ENCODE data around the gene NFYC.
A peak's percentile ranks its signal among the peaks of the same experiment; 100 is the strongest.

NFYC gene

DNA sequence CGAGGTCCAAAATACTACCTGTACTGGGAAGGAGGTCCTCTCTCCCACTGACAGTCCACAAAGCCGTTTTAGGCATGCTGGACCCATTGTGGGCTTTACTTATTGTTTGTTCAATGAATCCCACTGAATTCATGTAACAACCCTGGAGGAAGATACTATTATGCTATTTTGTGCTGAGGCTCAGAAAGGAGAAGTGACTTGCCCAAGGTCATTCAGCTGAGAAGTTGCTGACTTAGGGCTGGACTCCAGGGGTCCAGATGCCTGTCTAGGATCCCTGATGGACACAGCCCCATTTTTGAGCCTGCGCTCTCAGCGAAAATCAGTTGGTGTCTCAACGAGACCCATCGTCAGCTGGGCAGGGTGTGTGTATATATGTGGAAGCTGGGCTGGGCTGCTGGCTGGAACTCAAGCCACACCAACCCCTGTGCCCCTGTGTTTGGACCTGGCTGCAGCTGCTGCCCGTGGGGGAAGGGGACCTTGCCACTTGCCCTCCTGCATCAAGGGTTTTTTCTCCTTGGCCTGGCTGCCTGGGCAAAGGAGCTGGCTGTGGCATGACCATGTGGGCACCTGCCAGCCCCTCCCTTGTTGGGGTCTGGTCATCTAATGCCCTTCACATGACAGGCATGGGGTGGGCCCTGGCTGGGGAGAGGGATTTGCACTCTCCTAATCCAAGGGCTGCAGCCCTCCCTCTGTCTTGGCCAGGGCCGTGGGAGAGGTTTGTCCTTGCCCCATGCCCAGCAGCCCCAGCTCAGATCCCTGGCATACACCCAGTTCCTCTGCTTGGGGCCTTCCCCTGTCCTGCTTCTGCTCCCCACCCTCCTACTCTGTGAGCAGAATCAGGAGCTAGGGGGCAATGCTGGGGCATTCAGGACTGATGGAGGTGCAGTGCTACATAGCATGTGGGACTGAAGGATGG, 107.1 kb downstream of the NFYC start:
- DNase-seq, result no peak

DNA sequence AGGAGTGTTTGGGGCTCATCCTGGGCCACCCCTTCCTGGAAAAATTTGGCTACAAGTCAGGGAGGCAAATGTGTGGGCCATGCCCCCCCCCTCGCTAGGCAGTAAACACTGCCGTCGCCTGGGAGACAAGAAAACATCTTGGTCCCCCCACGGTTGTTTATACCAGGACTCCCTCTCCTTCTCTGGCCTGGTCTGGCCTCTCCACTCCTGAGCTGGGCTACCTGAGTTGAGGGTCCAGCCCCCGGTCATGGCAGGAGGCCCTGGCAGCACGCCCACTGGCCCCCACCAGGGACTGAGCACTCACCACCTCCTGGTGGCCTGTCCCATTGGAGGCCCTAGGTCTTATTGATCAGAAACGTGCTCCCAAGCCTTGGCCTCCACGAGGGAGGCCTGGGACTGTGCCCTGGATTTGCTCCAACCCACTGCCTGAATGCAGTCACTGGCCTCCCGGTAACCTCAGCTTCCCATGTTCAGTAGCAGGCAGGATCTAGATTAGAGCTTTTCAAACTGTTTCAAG, 107.9 kb downstream of the NFYC start:
- no peak for DNase-seq

DNA sequence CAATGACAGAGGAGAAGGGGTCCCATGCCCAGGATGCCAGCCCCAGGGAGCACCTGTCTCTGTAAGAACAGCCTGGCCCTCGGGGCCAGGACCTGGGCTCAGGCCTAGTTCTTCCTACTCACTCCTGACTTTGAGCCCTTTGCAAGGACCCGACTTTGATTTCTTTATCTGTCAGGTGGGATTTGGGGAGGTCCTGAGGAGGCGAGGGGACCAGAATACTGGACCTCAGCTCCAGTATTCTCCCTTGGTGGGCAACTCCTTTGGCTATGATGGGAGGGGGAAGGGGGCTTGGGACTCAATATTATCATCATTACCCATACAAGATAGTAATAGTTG, 110.2 kb downstream of the NFYC start:
- no peak for DNase-seq

DNA sequence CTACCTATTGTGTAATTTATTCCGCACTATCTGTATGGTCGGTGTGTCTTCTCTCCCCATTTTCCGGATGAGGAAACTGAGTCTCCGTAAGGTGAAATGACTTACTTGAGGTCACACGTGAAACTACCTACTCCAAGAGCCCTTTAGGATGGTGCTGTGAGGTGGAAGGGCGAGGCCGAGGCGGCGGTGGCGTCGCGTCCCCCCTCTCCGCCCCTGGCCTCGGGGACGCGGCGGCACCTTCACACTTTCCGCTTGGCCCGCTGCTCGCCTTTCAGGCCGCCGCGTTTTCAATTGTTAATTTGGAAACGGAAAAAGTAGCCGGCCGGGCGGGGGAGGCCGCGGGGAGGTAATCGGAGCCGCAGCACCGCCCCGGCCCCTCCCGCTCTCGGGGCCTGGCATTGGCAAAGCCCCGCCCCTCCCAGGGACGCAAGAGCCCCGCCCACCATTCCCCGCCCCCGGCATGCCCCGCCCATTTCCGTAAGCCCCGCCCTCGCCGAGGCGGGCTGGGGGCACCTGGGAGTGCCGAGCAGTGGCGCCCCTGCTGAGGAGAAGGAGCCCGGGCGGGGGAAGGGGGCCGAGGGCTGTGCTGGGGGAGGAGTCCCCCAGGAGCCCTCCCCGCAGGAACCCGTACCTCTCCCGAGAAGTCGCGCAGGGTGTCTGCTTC, 110.7 kb downstream of the NFYC start:
- DNase-seq, result peak; percentile 87

DNA sequence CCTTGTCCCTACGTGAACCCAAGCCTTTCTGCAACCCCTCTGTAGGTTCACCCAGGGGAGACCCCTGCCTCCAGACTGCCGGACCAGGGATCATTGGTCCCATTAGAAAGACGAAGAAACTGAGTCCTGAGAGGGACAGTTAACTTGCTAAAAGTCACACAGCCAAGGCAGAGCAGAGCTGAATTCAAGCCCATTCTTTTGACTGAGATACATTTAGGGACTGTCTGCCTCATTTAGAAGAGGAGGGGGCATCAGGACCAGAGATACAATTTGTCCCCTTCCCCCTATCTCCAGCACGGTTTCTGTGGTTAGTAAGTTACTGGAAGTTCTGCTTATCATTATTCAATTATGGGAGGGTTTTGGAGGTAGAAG, 111.2 kb downstream of the NFYC start:
- no peak for DNase-seq

DNA sequence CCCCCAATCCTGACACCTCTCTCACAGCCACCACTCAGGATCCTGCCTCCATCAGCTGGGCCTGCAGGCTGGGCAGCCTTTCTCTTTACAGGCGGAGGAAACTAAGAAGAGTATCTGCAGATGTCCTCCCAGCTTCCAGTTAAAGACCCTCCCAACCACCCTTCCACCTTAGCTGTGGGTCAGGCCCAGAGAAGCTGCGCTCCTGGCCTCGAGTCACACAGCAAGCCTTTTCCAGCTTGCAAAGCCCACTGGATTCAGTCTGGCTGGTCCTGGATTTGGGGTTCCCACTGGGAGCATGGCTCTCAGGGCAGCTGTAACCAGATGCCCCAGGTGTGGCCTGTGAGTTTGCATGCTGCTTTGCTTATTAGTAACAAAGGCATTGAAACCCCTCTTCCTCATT, 111.9 kb downstream of the NFYC start:
- DNase-seq, result no peak

DNA sequence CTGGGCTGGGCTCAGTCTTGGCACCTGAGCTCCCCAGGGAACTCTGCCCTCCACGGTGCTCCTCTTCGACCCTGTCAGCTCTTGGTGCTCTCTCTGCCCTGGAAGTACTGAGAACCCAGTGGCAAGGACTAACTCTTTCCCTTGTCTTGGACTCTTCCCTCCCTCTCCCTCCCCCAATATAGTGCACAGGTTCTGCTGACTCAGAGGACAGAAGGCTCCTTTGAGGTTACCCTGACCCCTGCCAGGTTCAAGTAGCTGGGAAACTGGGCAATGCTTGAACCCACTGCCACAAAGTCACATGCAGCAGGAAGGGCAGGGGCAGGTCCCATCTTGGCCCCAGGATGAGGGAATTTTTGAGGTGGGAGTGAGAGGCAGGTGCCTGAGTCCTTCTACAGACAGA, 112.4 kb downstream of the NFYC start:
- DNase-seq, result no peak

DNA sequence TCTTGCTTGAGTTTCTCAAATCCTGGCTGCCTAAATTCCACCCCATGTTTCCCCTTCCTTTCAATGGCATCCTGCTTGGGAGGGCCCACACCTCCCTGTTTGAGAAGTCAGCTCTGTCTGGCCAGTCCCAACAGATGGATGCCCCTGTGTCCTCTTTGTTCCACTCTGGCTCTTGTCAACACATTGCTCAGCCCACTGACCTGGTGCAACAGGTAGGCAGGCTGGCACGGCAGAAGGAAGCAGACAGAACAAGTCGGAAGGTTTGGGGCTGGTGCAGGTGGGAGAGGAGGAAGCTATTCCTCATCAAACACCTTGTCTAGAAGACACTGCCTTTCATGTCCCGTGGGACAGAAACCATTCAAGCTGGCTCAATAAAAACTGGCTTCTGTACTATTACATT, 114.7 kb downstream of the NFYC start:
- DNase-seq, result no peak

GRCh38 chr1:40806731-40807695, 115.5 kb downstream of the NFYC start:
- DNase-seq, result no peak

- no peak for DNase-seq
Measured at GRCh38 chr1:40808002-40808401, 116.5 kb downstream of the NFYC start.

DNA sequence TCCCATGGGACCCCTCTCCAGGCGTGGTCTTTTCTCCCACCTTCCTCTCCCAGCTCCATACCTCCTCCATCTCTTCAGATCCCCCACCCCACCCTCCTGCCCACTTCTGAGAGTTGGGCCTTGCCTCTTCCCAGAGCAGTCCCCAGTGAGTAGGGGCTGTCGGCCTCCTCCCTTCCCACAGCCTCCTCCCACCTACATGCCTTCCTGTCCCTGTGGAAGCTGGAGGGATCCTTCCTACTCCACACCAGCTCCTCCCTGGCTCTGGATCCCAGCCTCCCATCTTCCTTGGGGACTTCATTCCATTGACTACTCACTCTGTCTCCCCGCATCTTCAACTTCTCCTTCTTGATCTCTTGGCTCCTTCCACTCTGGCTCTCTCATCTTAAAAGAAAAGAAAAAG, 116.9 kb downstream of the NFYC start:
- DNase-seq, result no peak

DNA sequence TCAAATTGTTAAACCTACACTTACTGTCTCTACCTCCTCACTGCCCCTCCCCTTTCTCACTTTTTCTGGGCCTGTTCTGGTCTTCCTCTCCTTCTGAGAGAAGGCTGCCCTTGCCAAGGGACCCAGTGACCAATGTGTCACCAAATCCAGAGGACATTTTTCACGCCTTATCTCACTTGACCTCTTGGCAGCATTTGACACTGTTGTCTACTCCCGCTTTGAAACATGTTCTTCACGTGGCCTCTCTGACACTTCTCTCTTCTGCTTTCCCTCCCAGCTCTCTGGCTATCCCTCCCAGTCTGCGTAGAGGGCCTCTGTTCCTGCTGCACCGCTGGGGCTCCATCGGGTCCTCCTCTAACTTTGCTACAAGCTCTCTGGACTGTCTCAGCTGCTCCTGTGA, 117.4 kb downstream of the NFYC start:
- DNase-seq, result no peak

DNA sequence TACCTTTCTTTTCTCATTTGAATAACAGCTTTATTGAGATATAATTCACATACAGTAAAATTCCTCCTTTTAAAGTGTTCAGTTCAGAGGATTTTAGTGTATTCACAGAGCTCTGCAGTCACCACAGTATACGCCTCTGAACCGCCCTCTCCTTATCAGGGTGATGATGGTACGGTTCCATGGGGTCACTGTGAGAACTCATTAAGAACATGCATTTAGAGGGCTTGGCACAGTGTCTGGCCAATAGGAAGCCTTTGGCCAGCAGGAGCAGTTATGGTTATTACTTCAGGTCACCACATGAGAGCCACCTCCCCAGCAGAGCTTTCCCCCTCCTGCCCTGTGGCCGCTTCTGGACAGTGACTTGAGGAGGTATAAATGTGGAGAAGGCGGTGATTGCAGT, 119.4 kb downstream of the NFYC start:
- DNase-seq, result no peak

- DNase-seq, result no peak
Measured at GRCh38 chr1:40815420-40815819, 123.9 kb downstream of the NFYC start.

DNA sequence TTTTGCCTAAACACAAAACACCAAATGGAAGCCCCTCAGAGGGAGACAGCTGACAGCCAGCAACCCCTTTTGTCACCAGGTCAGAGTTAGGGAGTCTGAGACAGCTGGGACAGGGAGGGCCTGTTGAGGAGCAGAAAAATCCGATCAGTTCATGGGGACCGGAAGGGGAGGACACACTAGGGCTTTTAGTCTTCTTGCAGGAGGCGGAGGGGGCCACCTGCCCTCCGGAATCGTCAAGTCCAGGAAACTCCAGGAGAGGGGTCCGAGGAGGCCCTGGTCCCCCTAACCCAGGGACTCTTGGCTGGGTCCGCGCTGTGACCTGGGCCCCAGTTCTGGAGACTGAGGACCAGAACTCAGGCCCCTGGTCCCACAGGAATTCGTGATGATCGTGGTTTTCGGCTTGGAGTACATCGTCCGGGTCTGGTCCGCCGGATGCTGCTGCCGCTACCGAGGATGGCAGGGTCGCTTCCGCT, 126.3 kb downstream of the NFYC start:
- no peak for DNase-seq

GRCh38 chr1:40818264-40818961, 126.9 kb downstream of the NFYC start:
- peak; percentile 95 for DNase-seq

GRCh38 chr1:40819101-40819500, 127.6 kb downstream of the NFYC start:
- no peak for DNase-seq

DNA sequence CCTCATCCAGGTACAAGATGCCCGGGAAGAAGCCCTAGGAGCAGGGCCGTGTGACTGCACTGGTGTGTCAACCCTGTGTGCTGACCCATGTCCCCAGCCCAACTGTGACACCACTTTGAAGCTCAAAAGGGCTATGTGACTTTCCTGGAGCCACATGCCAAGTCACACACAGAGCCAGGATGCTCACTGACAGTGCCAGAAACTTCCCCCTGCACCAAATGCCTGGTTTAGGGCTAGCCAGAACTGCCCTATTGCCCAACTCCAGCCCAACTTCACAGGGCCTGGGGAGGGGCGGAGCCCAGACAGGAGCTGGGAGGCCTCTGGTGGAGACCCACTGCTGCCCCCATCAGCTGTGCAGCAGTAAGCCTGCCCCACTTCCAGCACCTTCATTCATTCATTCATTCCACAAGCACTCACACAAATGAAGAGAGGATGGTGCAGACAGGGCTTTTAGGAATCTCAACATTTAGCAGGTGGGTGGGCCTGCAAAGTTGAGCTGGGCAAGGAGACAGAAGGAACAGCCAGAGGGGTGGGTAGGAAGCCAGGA, 128.8 kb downstream of the NFYC start:
- DNase-seq, result peak; percentile 77

Measured in islet precursor cell (in vitro differentiated cells).